Stomach (tissue), 4 donors: ENCODE results near the gene NHLH1.

ENCODE experiments used
- POLR2A ChIP-seq, 4 donors: fragments of 450-650 bp; IDR thresholded peaks; one replicate each; pipeline ENCODE4 v1.6.1; 2016; ENCODE audit warnings: antibody characterized with exemption in 4 of 4, control low read depth in 2 of 4, mild to moderate bottlenecking in 1 of 4, moderate library complexity in 1 of 4
- POLR2AphosphoS5 ChIP-seq, 3 donors: sonication (generic); formaldehyde crosslinking; IDR thresholded peaks; one replicate each; pipeline ENCODE4 v1.6.1; 2016; ENCODE audit warnings: antibody characterized with exemption in 3 of 3

DNA sequence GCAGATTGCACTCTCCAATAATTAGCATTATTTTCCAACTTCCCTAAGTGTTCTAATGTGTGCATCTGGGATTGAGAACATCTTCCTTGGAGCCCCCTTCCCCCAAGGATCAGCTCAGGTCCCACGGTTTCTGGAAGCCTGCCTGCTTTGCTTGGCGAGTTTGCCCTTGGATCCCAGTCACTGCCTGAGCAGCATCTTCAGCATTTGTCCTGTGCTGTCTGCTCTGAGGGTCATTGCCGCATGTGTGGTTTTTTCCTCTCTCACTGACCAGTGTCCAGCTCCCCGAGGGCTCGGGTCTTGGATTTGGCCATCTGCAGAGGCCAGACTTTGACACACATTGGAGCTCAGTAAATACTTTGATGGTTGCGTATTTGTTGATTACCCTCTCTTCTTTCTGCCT, 51.6 kb downstream of the NHLH1 start:
- TF ChIP-seq POLR2AphosphoS5 (IDR thresholded peaks at IDR 0.05), result no peak
- no peak for TF ChIP-seq POLR2A (IDR thresholded peaks at IDR 0.05)
